Activated gamma-delta T cell treated with anti-CD3 and anti-CD28 coated beads, Interleukin-2, amount 50 U/mL, for 16 hours (primary cell): ENCODE data around the gene DARS1.

ENCODE experiments used
- DNase-seq: peaks from one replicate; pipeline ENCODE4 v3.0.0-alpha.2; 2020; ENCODE audit warnings: low read depth

Gene DARS1

GRCh38 chr2:136015699-136016098 lies 30.3 kb upstream of the DARS1 start:
- no peak for DNase-seq

GRCh38 chr2:136014411-136014810 lies 29.0 kb upstream of the DARS1 start:
- no peak for DNase-seq

DNA sequence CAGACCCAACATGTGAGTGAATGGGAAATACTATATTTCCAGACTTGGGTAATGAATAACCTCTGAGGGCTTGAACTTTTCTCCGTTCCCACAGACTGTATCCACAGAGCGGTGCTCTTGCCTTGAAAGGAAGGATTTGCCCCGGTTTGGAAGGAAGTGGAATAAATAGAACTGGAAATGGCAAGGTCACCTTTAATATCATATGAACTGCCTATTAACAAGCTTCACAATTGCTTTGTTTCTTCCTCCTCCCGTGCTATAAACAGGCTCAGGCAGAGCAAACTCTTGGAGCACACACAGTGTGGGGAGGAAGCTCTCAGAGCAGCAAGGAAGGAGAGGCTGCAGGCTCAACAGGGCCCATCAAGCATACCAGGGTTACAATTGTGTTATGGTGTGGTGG lies 28.5 kb upstream of the DARS1 start:
- DNase-seq, result no peak

DNA sequence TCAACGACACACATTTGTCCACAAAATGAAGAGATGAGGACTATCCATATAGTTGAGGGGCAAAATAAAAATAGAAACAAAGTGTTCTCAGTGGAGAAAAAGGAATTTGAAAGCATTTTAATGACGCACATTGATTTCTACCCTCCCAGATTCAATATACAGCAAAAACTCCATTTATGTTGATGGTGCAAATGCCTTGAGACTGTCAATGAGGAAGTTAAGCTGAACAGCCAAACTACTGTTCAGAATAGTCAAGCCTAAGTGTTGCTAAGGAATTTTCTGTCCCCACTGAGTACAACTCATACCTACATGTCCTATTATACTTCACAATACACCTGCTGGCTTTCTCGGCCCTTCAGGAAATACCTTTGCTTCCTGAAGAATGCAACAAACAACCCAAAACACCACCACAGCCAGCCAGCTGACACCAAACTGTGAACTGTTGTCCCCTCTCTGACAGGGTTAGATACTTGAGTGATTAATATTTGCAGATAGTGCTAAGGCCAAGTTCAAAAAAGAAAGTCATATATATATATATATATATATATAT lies 27.8 kb upstream of the DARS1 start:
- DNase-seq, result no peak

GRCh38 chr2:136012315-136012714 lies 26.9 kb upstream of the DARS1 start:
- no peak for DNase-seq

DNA sequence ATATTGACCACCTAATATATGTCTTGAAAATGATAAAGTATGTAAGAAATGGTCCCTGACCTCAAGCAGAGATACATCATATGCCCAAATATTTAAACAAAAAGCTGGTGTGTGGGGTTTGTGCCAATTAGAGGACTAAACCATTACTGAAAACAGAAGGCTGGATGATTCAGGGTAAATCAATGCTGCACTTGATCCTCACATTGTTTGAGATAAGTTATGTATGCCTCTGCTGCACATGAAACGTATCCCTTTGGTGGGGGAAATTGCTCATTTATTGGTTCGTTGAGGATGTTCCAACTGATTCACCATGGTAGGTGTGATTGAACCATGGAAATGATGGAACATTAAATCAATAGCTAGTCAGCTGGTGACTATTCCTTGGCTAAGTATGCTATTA lies 24.7 kb upstream of the DARS1 start:
- no peak for DNase-seq

- DNase-seq, result peak; percentile 57
Measured at GRCh38 chr2:136008205-136008865, 22.9 kb upstream of the DARS1 start.

DNA sequence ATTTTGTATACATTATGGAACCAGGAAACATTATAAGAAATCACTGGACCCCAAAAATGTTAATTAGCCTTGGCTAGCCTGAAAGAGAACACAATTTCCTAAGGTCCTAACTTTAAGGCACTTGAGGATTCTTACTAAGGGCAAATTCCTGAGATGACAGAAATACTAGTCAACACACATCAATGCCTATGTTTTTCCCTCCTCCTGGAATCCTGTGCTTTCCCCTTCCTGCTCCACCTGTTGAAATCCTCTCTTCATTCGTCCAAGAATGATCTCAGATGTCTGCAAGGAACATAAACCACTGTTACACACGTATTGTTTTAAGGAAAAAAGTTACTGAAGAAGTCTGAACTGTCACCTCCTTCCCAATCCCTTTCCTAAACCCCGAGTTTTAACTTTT lies 21.2 kb upstream of the DARS1 start:
- DNase-seq, result no peak

- no peak for DNase-seq
Measured at GRCh38 chr2:136005462-136006196, 20.2 kb upstream of the DARS1 start.

DNA sequence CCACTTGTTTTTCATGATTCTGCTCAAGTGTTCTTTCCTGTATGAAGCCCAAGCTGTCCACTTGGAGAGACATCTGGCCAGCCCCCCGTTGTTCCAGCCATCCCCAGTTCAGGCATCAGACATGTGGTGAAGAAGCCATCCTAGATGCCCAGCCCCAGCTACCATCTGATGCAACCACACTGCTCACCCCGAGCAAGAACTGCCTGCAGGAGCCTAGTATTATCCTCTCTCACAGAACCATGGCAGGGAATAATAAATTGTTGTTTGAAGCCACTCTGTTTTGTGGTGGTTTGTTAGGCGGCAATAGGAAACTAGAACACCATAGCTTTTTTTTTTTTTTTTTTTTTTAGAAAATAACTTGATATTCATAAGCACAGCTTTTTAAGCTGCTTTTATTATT lies 19.5 kb upstream of the DARS1 start:
- DNase-seq, result no peak

GRCh38 chr2:136001131-136001530 lies 15.7 kb upstream of the DARS1 start:
- DNase-seq, result no peak

GRCh38 chr2:136000502-136000901 lies 15.1 kb upstream of the DARS1 start:
- DNase-seq, result no peak

- no peak for DNase-seq
Measured at GRCh38 chr2:135999899-136000298, 14.5 kb upstream of the DARS1 start.

GRCh38 chr2:135998879-135999278 lies 13.5 kb upstream of the DARS1 start:
- no peak for DNase-seq

GRCh38 chr2:135997380-135997779 lies 12.0 kb upstream of the DARS1 start:
- DNase-seq, result no peak

DNA sequence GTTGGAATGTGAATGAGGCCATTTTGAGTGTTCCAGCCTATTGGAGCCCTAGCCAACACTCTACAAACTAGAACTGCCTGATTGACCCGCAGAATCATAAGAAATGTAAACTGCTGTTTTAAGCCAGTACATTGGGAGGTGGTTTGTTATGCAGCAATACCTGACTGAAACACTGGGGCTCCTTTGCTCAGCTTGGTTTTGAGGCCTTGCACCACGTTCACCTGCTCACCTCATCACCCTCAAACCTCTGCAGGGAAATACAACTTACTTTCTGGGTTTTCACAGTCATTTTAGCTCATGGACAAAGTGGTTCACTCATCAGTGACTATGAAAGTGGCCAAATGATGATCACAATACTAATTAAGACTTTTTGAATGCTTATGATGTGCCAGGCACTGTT lies 10.9 kb upstream of the DARS1 start:
- no peak for DNase-seq

DNA sequence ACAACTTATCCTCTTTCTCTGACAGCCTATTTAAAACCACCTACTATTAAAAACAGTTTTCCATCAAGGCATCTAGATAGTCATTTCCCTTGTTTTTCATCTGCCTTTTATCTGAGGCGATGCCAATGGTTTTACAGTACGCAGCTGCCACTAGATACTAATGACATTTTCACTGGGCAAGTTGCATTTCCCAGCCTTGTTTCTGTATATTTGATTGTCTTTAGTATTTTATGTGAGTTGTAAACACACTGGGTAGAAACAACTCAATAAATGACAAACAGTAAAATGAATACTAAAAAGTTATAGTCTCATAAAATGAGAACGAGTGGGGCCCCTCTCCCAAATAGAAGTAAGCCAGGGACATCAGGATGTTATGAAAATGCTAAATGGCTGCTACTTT lies 8.9 kb upstream of the DARS1 start:
- DNase-seq, result no peak

DNA sequence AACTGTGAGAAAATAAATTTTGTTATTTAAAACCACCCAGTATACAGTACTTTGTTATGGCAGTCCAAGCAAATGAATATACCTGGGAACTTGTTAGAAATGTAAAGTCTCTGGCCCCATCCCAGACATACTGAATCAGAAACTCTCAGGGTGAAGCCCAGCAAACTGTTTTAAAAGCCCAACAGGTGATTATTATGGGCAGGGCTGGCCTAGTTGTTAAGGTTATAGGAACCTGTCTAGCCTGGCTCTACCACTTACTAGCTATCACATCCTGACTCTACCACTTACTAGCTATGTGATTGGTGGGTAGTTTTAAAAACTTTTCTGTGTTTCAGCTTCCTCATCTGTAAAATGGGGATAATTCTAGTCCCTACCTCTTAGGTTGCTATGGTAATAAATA lies 8.0 kb upstream of the DARS1 start:
- DNase-seq, result no peak

- DNase-seq, result no peak
Measured at GRCh38 chr2:135991861-135992260, 6.4 kb upstream of the DARS1 start.

- DNase-seq, result no peak
Measured at GRCh38 chr2:135987441-135987840, 2.0 kb upstream of the DARS1 start.

DNA sequence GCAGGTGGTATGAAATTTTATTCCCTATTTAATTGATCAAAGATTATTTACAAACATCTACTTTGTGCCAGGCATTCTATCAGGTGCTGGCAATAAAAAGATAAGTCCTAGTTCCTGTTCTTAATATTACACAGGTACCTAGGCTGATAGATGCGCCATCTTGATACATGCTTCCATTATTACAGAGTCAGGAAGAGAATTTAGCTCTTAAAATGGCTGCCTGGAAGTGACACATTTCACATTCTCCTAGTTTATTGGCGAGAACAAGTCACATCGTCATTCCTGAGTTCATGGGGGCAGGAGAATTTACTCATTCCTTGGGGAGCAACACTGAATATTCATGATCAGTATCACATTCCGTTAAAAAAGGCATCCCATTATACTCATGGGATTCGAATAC lies 1.1 kb upstream of the DARS1 start:
- DNase-seq, result no peak

DNA sequence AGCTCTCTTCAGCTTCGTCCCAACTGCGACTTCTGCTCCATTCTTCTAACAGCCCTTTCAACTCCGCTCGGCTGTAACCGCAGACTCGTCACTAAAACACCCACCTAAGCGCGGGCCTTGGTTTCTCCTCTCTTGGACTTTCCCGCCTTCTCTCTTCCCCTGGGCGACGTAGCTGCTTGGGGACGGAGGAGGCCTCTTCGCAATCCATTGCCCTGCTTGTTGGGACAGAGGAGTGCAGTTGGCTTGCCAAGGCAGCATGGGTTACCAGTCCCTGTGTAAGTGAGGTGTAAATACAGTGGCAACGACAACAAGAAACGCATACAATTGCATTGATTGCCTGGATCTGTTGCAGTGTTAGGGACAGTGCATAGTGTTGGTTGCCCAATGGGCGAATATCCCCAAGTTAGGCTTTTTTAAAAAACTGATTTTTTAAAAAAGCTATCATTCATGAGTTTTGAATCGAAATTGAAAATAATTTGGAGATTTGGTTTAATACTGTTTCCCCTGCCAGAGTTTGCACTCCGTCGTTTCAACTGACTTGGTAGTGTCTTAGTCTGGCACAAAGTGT lies 484 bp upstream of the DARS1 start:
- DNase-seq, result peak; percentile 59
